ACC112 (cell line): ENCODE measurements around the gene ANKRD33.
"Not testable (repeated sequence)": the region's sequence is repeated elsewhere in the genome, so short reads cannot be mapped to it uniquely, and the experiment has no call there.

Experiments
- H2AFZ ChIP-seq: fragments of 200-600 bp; sonication (generic); one replicate; pipeline ENCODE4 v1.6.0; 2017; ENCODE audit warnings: antibody characterized with exemption, low read length; ENCODE audit not compliant: unreplicated experiment
- H3K27ac ChIP-seq: fragments of 200-600 bp; sonication (generic); 2 replicates; pipeline ENCODE4 v1.5.1; 2014; ENCODE audit warnings: low read depth, mild to moderate bottlenecking, antibody characterized with exemption, low read length, moderate library complexity
- H3K27me3 ChIP-seq: fragments of 200-600 bp; sonication (generic); 2 replicates; pipeline ENCODE4 v1.6.1; 2014; ENCODE audit warnings: mild to moderate bottlenecking, antibody characterized with exemption, low read length, moderate library complexity, mixed read lengths; ENCODE audit not compliant: insufficient read depth
- H3K36me3 ChIP-seq: fragments of 200-600 bp; sonication (generic); 2 replicates; pipeline ENCODE4 v1.6.1; 2016; ENCODE audit warnings: mild to moderate bottlenecking, antibody characterized with exemption, low read length, moderate library complexity, mixed read lengths; ENCODE audit not compliant: insufficient read depth
- H3K4me1 ChIP-seq: fragments of 200-600 bp; sonication (generic); one replicate; pipeline ENCODE4 v1.6.1; 2016; ENCODE audit warnings: low read length, mixed read lengths; ENCODE audit not compliant: insufficient read depth, unreplicated experiment, control insufficient read depth
- H3K4me3 ChIP-seq: fragments of 200-600 bp; sonication (generic); 2 replicates; pipeline ENCODE4 v1.5.1; 2014; ENCODE audit warnings: mild to moderate bottlenecking, low read depth, low read length
- H3K79me2 ChIP-seq: fragments of 200-600 bp; sonication (generic); one replicate; pipeline ENCODE4 v1.6.0; 2016; ENCODE audit warnings: low read length; ENCODE audit not compliant: control insufficient read depth, unreplicated experiment, insufficient read depth

Gene ANKRD33

GRCh38 chr12:51883295-51883694 is 4.6 kb upstream of the ANKRD33 start:
- no peak overlapping the region for H2AFZ ChIP-seq
- H3K4me1 ChIP-seq, result peaks cover 9% of the 10 kb centered on the region
- no peak overlapping the region for H3K27ac ChIP-seq
- peaks cover 5% of the 10 kb centered on the region for H3K36me3 ChIP-seq
- no peak overlapping the region for H3K4me3 ChIP-seq
- H3K79me2 ChIP-seq, result no peaks in the 10 kb centered on the region
- H3K27me3 ChIP-seq, result no peaks in the 10 kb centered on the region

GRCh38 chr12:51883998-51884675 is 3.8 kb upstream of the ANKRD33 start:
- no peak overlapping the region for H3K27ac ChIP-seq
- no peaks in the 10 kb centered on the region for H3K79me2 ChIP-seq
- H3K4me3 ChIP-seq, result no peak overlapping the region
- H3K36me3 ChIP-seq, result peaks cover 5% of the 10 kb centered on the region
- H2AFZ ChIP-seq, result no peak overlapping the region
- peaks cover 9% of the 10 kb centered on the region for H3K4me1 ChIP-seq
- H3K27me3 ChIP-seq, result no peaks in the 10 kb centered on the region

GRCh38 chr12:51884676-51885229 is 3.1 kb upstream of the ANKRD33 start:
- H2AFZ ChIP-seq, result no peak overlapping the region
- no peaks in the 10 kb centered on the region for H3K27me3 ChIP-seq
- H3K36me3 ChIP-seq, result peaks cover 5% of the 10 kb centered on the region
- H3K27ac ChIP-seq, result peak overlapping the region; percentile 70; the same call in 1 of the 2 replicates
- no peaks in the 10 kb centered on the region for H3K79me2 ChIP-seq
- peaks cover 9% of the 10 kb centered on the region for H3K4me1 ChIP-seq
- no peak overlapping the region for H3K4me3 ChIP-seq

GRCh38 chr12:51885294-51886020 is 2.4 kb upstream of the ANKRD33 start:
- not testable (repeated sequence) for H3K4me3 ChIP-seq, H3K4me1 ChIP-seq, H3K79me2 ChIP-seq, H3K36me3 ChIP-seq, H3K27me3 ChIP-seq
- H3K27ac ChIP-seq, result peak overlapping the region; percentile 70
- H2AFZ ChIP-seq, result peak overlapping the region; percentile 58

- Histone ChIP-seq H3K4me1 (peaks cover 9% of the 10 kb centered on the region), H3K36me3 (peaks cover 5% of the 10 kb centered on the region), H3K27me3 (no peaks in the 10 kb centered on the region), H3K27ac (peak overlapping the region; percentile 70), H3K4me3 (peak overlapping the region; percentile 6), H3K79me2 (no peaks in the 10 kb centered on the region), H2AFZ (peak overlapping the region; percentile 16)
These were observed 1.7 kb upstream of the ANKRD33 start for GRCh38 chr12:51886021-51886710.

- Histone ChIP-seq H3K27ac (no peak overlapping the region), H3K4me1 (peaks cover 9% of the 10 kb centered on the region), H3K36me3 (peaks cover 5% of the 10 kb centered on the region), H2AFZ (no peak overlapping the region), H3K4me3 (no peak overlapping the region), H3K27me3 (no peaks in the 10 kb centered on the region), H3K79me2 (no peaks in the 10 kb centered on the region)
These were observed 663 bp downstream of the ANKRD33 start for GRCh38 chr12:51888316-51889215.

GRCh38 chr12:51889216-51890132 is 1.6 kb downstream of the ANKRD33 start:
- Histone ChIP-seq H3K79me2 (no peaks in the 10 kb centered on the region), H2AFZ (no peak overlapping the region), H3K27me3 (no peaks in the 10 kb centered on the region), H3K36me3 (peaks cover 5% of the 10 kb centered on the region), H3K27ac (no peak overlapping the region), H3K4me3 (no peak overlapping the region), H3K4me1 (peaks cover 9% of the 10 kb centered on the region)

GRCh38 chr12:51890133-51890464 is 2.2 kb downstream of the ANKRD33 start:
- Histone ChIP-seq H3K4me1 (peaks cover 13% of the 10 kb centered on the region), H2AFZ (no peak overlapping the region), H3K36me3 (peaks cover 1% of the 10 kb centered on the region), H3K27me3 (no peaks in the 10 kb centered on the region), H3K4me3 (no peak overlapping the region), H3K79me2 (no peaks in the 10 kb centered on the region), H3K27ac (no peak overlapping the region)

- Histone ChIP-seq H3K36me3 (no peaks in the 10 kb centered on the region), H3K27ac (no peak overlapping the region), H3K27me3 (no peaks in the 10 kb centered on the region), H3K79me2 (no peaks in the 10 kb centered on the region), H3K4me3 (no peak overlapping the region), H2AFZ (no peak overlapping the region), H3K4me1 (peaks cover 14% of the 10 kb centered on the region)
These were observed 2.7 kb downstream of the ANKRD33 start for GRCh38 chr12:51890511-51891171.
